Stomach smooth muscle (tissue), 2 donors: ENCODE results near the gene MIS12.

Source experiments
- H3K27ac ChIP-seq: one replicate; pipeline ENCODE4 v1.7.0; 2013; ENCODE audit warnings: mild to moderate bottlenecking, low read length, inconsistent platforms
- H3K27me3 ChIP-seq, 2 donors: one replicate each; pipeline ENCODE4 v1.7.0; 2013; ENCODE audit warnings: low read length in 2 of 2; ENCODE audit not compliant: insufficient read depth in 2 of 2, control insufficient read depth in 1 of 2
- H3K36me3 ChIP-seq, 2 donors: one replicate each; pipeline ENCODE4 v1.7.0; 2013; ENCODE audit warnings: low read length in 2 of 2; ENCODE audit not compliant: control insufficient read depth in 2 of 2, insufficient read depth in 2 of 2
- H3K4me1 ChIP-seq: one replicate; pipeline ENCODE4 v1.7.0; 2013; ENCODE audit warnings: low read length; ENCODE audit not compliant: control insufficient read depth, insufficient read depth
- H3K4me3 ChIP-seq, 2 donors: one replicate each; pipeline ENCODE4 v1.7.0; 2013; ENCODE audit warnings: low read length in 2 of 2
- H3K9ac ChIP-seq, 2 donors: one replicate each; pipeline ENCODE4 v1.7.0; 2013; ENCODE audit warnings: low read length in 2 of 2, mild to moderate bottlenecking in 1 of 2
- H3K9me3 ChIP-seq, 2 donors: one replicate each; pipeline ENCODE4 v1.7.0; 2013; ENCODE audit warnings: low read length in 2 of 2; ENCODE audit not compliant: control insufficient read depth in 2 of 2
- donor health status: healthy.
- donor health status: Pancreatic carcinoma.

MIS12 gene

GRCh38 chr17:5516060-5516792, 29.9 kb downstream of the MIS12 start:
- Histone ChIP-seq H3K36me3 (peaks cover 0 to 3% of the 10 kb centered on the region in 2 donors), H3K4me1 (no peaks in the 10 kb centered on the region), H3K27ac (no peak overlapping the region), H3K4me3 (no peak overlapping the region), H3K9me3 (no peaks in the 10 kb centered on the region), H3K9ac (no peak overlapping the region), H3K27me3 (no peaks in the 10 kb centered on the region)

DNA sequence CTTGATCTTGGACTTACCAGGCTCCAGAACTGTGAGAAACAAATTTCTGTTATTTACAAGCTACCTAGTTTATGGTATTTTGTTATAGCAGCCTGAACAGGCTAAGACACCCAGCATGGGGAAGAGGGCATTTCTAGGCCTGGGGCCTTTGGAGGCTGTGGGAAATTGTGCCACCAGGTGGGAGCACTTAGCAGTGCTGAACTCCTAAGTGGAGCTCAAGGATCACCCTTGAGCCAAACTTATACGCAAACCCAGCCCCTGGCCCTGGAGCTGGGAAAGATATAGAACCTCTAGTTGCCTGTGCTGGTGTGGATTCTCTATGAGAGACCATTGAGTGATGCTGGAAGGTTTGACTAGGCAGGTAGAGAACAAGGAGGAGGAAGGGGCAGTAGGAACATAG, 36.1 kb downstream of the MIS12 start:
- no peak overlapping the region for H3K9ac ChIP-seq
- H3K9me3 ChIP-seq: no peaks in the 10 kb centered on the region
- H3K4me3 ChIP-seq: no peak overlapping the region
- peaks cover 14% of the 10 kb centered on the region for H3K4me1 ChIP-seq
- no peak overlapping the region for H3K27ac ChIP-seq
- peaks cover 0 to 3% of the 10 kb centered on the region in 2 donors for H3K36me3 ChIP-seq
- H3K27me3 ChIP-seq: no peaks in the 10 kb centered on the region

DNA sequence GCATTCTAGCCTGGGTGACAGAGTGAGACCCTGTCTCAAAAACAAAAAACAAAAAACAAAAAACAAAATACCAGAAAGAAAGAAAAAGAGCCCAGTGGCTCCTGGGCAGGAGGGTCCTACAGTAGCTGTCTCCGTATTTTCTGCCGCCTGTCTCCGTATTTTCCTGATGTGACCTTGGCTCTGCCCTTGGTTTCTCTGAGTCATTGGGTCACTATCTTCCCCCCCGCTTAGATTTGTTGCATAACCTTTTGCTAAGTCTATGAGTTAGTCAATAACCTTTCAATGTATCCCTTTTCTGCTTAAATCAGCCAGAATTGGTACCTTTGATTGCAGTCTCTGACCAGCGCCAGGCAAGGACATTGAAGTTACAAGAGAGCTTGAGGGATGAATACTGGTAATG, 36.9 kb downstream of the MIS12 start:
- Histone ChIP-seq H3K27ac (no peak overlapping the region), H3K9ac (no peak overlapping the region), H3K36me3 (peaks cover 0 to 3% of the 10 kb centered on the region in 2 donors), H3K4me3 (no peak overlapping the region), H3K27me3 (no peaks in the 10 kb centered on the region), H3K9me3 (no peaks in the 10 kb centered on the region), H3K4me1 (peaks cover 15% of the 10 kb centered on the region)

GRCh38 chr17:5526821-5527598, 40.6 kb downstream of the MIS12 start:
- peak overlapping the region in 1 of 2 donors; percentile 29 for H3K4me3 ChIP-seq
- H3K27me3 ChIP-seq: no peaks in the 10 kb centered on the region
- no peaks in the 10 kb centered on the region for H3K36me3 ChIP-seq
- H3K9ac ChIP-seq: peak overlapping the region in 1 of 2 donors; percentile 4
- peaks cover 15% of the 10 kb centered on the region for H3K4me1 ChIP-seq
- no peaks in the 10 kb centered on the region for H3K9me3 ChIP-seq
- peak overlapping the region; percentile 69 for H3K27ac ChIP-seq

DNA sequence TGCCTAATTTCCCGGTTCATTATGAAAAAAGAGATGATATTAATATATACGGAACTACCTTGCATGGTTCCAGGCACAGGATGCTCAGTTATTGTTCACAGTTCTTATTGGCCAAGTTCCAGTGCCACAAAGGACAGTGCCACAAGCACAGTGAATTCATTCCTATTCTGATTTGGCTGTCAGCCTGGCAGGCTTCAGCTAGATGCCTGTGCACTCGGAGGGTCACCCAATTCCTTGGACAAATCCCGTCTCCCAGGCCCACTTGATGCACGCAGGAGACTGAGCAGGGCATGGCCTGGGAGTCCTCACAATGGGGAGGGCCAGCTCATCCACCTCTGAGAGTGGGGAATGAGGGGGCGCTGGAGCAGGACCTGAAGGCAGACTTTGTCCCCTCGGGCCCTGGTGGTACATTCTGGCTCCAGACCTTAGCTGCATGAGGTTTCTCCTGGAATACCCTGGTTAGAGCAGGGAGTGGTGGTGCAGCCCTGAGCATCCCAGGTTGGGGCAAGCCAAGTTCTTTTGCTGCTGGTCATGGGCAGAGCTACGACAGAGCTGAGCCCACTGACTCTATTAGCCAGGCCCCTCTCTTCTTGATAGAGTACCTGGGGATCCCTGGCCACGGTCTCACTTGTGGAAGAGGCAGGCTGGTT, 41.4 kb downstream of the MIS12 start:
- Histone ChIP-seq H3K27me3 (no peaks in the 10 kb centered on the region), H3K4me1 (peaks cover 15% of the 10 kb centered on the region), H3K36me3 (no peaks in the 10 kb centered on the region), H3K9me3 (no peaks in the 10 kb centered on the region), H3K4me3 (no peak overlapping the region), H3K27ac (peak overlapping the region; percentile 69), H3K9ac (no peak overlapping the region)

- H3K27ac ChIP-seq: no peak overlapping the region
- H3K4me3 ChIP-seq: no peak overlapping the region
- H3K27me3 ChIP-seq: no peaks in the 10 kb centered on the region
- H3K4me1 ChIP-seq: peaks cover 15% of the 10 kb centered on the region
- no peaks in the 10 kb centered on the region for H3K9me3 ChIP-seq
- H3K36me3 ChIP-seq: no peaks in the 10 kb centered on the region
- no peak overlapping the region for H3K9ac ChIP-seq
Measured at GRCh38 chr17:5530265-5531084, 44.1 kb downstream of the MIS12 start.

DNA sequence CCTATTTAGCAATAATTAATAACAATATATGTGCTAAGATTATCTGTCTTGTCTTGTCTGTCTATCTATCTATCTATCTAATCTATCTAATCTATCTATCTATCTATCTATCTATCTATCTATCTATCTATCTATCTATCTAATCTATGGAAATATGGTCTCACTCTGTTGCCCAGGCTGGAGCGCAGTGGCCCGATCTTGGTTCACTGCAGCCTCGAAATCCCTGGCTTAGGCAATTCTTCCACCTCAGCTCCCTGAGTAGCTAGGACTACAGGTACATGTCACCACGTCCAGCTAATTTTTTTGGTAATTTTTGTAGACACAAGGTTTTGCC, 44.7 kb downstream of the MIS12 start:
- no peak overlapping the region for H3K4me3 ChIP-seq
- no peaks in the 10 kb centered on the region for H3K27me3 ChIP-seq
- H3K36me3 ChIP-seq: no peaks in the 10 kb centered on the region

DNA sequence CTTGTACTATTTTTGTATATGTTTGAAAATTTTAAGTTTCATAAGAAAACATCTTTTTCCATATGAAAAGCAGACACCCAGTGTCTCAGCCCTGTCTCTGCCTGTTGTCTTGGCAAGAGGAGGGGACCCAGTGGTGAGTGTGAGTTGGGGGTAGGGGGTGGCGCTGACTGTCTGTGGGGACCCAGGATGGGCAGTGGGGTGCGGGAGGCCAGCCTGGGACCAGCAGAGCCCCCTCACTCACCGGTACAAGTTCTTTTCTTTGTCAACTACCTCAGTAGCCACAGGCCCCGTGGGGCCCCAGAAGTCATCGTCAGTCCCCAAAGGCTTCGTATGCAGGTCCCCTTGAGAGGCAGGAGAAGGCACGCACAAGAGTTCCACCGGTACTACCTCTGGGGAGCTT, 46.2 kb downstream of the MIS12 start:
- Histone ChIP-seq H3K9me3 (no peaks in the 10 kb centered on the region), H3K9ac (no peak overlapping the region), H3K27me3 (no peaks in the 10 kb centered on the region), H3K4me1 (peaks cover under 1% of the 10 kb centered on the region), H3K4me3 (no peak overlapping the region), H3K27ac (no peak overlapping the region), H3K36me3 (peaks cover 0 to 1% of the 10 kb centered on the region in 2 donors)

More for the DNA sequence above, 44.7 kb downstream of the MIS12 start:
- Histone ChIP-seq H3K9me3 (no peaks in the 10 kb centered on the region), H3K9ac (no peak overlapping the region), H3K4me1 (peaks cover 15% of the 10 kb centered on the region), H3K27ac (no peak overlapping the region)

DNA sequence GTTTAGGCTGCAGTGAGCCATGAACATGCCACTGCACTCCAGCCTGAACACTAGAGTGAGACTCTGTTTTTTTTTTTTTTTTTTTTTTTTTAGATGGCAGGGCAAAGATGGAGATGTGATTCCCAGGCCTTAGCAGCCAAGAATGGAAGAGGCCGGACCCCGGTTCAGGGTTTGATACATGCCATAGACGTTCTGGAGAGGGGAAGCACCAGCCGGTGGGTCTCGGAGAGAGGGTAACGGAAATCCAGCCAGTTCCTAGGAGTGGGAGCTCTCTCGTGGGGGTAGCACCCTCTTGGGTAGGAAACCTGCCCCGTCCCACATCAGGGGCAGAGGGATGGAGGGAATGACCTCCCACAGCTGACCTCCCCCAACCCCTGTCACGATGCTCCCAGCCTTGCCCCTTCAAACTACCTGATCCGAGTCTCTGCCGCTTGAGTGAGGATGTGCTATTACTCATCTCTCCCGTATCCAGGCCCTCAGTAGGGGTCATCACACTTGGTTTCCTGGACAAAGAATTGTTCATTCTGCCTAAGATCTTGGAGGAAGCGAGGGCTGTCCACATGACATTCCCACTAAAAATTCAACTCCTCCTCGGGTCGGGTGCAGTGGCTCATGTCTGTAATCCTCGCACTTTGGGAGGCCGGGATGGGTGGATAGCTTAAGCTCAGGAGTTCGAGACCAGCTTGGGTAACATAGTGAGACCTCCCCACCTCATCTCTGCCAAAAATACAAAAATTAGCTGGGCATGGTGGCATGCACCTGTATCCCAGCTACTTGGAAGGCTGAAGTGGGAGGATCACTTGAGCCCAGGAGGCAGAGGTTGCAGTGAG, 47.3 kb downstream of the MIS12 start:
- H3K27me3 ChIP-seq: no peaks in the 10 kb centered on the region
- H3K4me1 ChIP-seq: no peaks in the 10 kb centered on the region
- H3K27ac ChIP-seq: no peak overlapping the region
- H3K9ac ChIP-seq: no peak overlapping the region
- no peaks in the 10 kb centered on the region for H3K9me3 ChIP-seq
- H3K4me3 ChIP-seq: no peak overlapping the region
- H3K36me3 ChIP-seq: peaks cover 0 to 2% of the 10 kb centered on the region in 2 donors

DNA sequence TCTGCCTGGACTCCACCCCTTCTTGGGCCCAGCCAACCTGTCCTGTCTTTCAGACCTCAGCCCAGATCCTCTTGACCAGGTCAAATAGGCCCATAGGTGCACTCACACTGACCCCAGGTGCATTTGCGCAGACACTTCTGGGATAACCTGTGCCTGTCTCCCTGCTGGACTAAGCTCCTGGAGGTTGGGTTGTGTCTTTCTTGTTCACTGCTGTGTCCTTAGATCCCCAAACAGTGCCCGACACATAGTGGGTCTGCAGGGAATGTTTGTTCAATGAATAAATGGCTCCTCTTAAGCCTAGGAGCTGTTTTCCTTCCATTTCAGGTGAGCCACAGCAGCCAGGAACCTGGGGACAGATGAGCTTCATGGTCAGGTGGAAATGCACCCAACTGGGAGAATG, 49.1 kb downstream of the MIS12 start:
- Histone ChIP-seq H3K4me1 (no peaks in the 10 kb centered on the region), H3K9me3 (no peaks in the 10 kb centered on the region), H3K4me3 (no peak overlapping the region), H3K36me3 (peaks cover 0 to 2% of the 10 kb centered on the region in 2 donors), H3K9ac (no peak overlapping the region), H3K27ac (no peak overlapping the region), H3K27me3 (no peaks in the 10 kb centered on the region)
